H1 (cell line): ENCODE measurements around the gene MEIS2. TPM values are rescaled to one million over a fixed set of nuclear protein-coding genes. Genes with fewer than 3 reads are reported as not detected.

ENCODE experiments used
- CHD7 ChIP-seq: fragments of 300-600 bp; sonication (generic); IDR thresholded peaks from 2 replicates; pipeline ENCODE4 v1.7.1; 2012; ENCODE audit warnings: low read length, moderate library complexity, mild to moderate bottlenecking, inconsistent platforms; ENCODE audit not compliant: insufficient replicate concordance
- EGR1 ChIP-seq: IDR thresholded peaks from 2 replicates; pipeline ENCODE4 v1.6.1; 2011; ENCODE audit warnings: low read depth, low read length, borderline replicate concordance
- EZH2 ChIP-seq: fragments of 200-600 bp; sonication (generic); IDR thresholded peaks from 2 replicates; pipeline ENCODE4 v1.7.1; 2012; ENCODE audit warnings: low read depth, mild to moderate bottlenecking, moderate library complexity, low read length, inconsistent platforms; ENCODE audit not compliant: severe bottlenecking
- GTF2F1 ChIP-seq: IDR thresholded peaks from 2 replicates; pipeline ENCODE4 v1.6.1; 2012; ENCODE audit warnings: low read depth, low read length, improper control_type of control experiment, borderline replicate concordance
- NRF1 ChIP-seq: IDR thresholded peaks from 2 replicates; pipeline ENCODE4 v1.6.1; 2011; ENCODE audit warnings: mild to moderate bottlenecking, low read depth, low read length, improper control_type of control experiment
- SIX5 ChIP-seq: IDR thresholded peaks from 2 replicates; pipeline ENCODE4 v1.6.1; 2011; ENCODE audit warnings: mild to moderate bottlenecking, low read depth, low read length
- TCF12 ChIP-seq: IDR thresholded peaks from 2 replicates; pipeline ENCODE4 v1.6.1; 2011; ENCODE audit warnings: low read depth, mild to moderate bottlenecking, low read length
- polyA plus RNA-seq, 7 experiments: library from polyadenylated mRNA; depleted of rRNA in 3 of 7; stranded (reverse) in 5 of 7; unstranded in 2 of 7; fragments of >200 nt in 5 of 7; fragments of 200-250 nt in 2 of 7; gene quantifications; 1 replicate in 5 of 7; 2 replicates in 1 of 7; 4 replicates in 1 of 7; pipeline versions ENCODE4 v1.2.1 to v1.2.3, GENCODE V29; 2011 to 2013; ENCODE audit warnings: missing spikeins in 2 of 7, mixed read lengths in 2 of 7
- total RNA-seq: library from RNA; stranded (reverse); fragmentation: NEBNext Ultra II Directional; extraction: Animal tissue kit (Norgen Biotek cat#: 25700); gene quantifications from 2 replicates; pipeline ENCODE4 v1.2.1, GENCODE V29; 2021

Gene MEIS2
- total and polyA plus RNA-seq, 2 of the 8 experiments (the other 6 are each of a cell fraction or from before 2014, with no cell fraction given): 0.22 to 1.2 TPM

- TF ChIP-seq CHD7 (no peak), EGR1 (no peak), TCF12 (no peak), SIX5 (no peak), GTF2F1 (no peak), EZH2 (no peak), NRF1 (no peak)
Measured at GRCh38 chr15:36954486-36954885, 145.9 kb downstream of the MEIS2 start (continued).
